Endothelial cell of umbilical vein (primary cell): ENCODE results near the gene PLXNB1. TPM values are rescaled to one million over a fixed set of nuclear protein-coding genes. Genes with fewer than 3 reads are reported as not detected.

Source experiments
- polyA plus RNA-seq, 4 experiments: library from polyadenylated mRNA; depleted of rRNA in 3 of 4; stranded (reverse) in 3 of 4; unstranded in 1 of 4; fragments of >200 nt; gene quantifications; 2 replicates each; pipeline versions ENCODE4 v1.2.1 to v1.2.3, GENCODE V29; 2011 to 2012; ENCODE audit warnings: missing spikeins in 1 of 4
- small RNA-seq: library from RNA; depleted of rRNA; stranded (forward); fragments of <200 nt; gene quantifications from one replicate; pipeline ENCODE3, GENCODE V24; 2012; ENCODE audit warnings: low replicate concordance, low read depth; ENCODE audit not compliant: insufficient read depth, insufficient read length
- total RNA-seq: library from RNA; stranded (reverse); gene quantifications from 2 replicates; pipeline ENCODE4 v1.2.3, GENCODE V29; 2021

PLXNB1 gene
- total and polyA plus RNA-seq, 2 donors (not counting 3 experiments of a cell fraction or from before 2014, with no cell fraction given) = 43.1 to 45.2 TPM

Small RNA genes lying within 50 kb of the gene (small RNA-seq; reads per million reads assigned to genes)
- not detected for gene RN7SL321P

Other genes starting within 250 kb of the PLXNB1 start
- gene CDC25A, start 241.7 kb downstream of the PLXNB1 start, total RNA-seq = 18.4 and 19.0 TPM in 2 replicates
- gene CDC25A, start 241.7 kb downstream of the PLXNB1 start, polyA plus RNA-seq = 5.0 and 5.5 TPM in 2 replicates
- gene CAMP, start 206.6 kb downstream of the PLXNB1 start, total RNA-seq = not detected in 2 replicates
- gene CAMP, start 206.6 kb downstream of the PLXNB1 start, polyA plus RNA-seq = not detected in 2 replicates
- 12.4 and 13.4 TPM in 2 replicates for gene ZNF589, start 189.0 kb downstream of the PLXNB1 start, total RNA-seq
- gene ZNF589, start 189.0 kb downstream of the PLXNB1 start, polyA plus RNA-seq = 4.7 and 6.5 TPM in 2 replicates
- 26.9 and 27.7 TPM in 2 replicates for gene NME6, start 128.7 kb downstream of the PLXNB1 start, total RNA-seq
- 37.8 and 43.1 TPM in 2 replicates for gene NME6, start 128.7 kb downstream of the PLXNB1 start, polyA plus RNA-seq
- not detected in 2 replicates for gene SPINK8, start 96.4 kb downstream of the PLXNB1 start, total RNA-seq
- gene SPINK8, start 96.4 kb downstream of the PLXNB1 start, polyA plus RNA-seq = not detected in 2 replicates
- gene FBXW12, start 57.9 kb downstream of the PLXNB1 start, total RNA-seq = not detected in 2 replicates
- not detected in 2 replicates for gene FBXW12, start 57.9 kb downstream of the PLXNB1 start, polyA plus RNA-seq
- gene CCDC51, start 10.0 kb upstream of the PLXNB1 start, total RNA-seq = 9.8 and 11.2 TPM in 2 replicates
- gene CCDC51, start 10.0 kb upstream of the PLXNB1 start, polyA plus RNA-seq = 10.1 and 11.3 TPM in 2 replicates
- gene TMA7, start 10.2 kb upstream of the PLXNB1 start, total RNA-seq = 306 and 332 TPM in 2 replicates
- gene TMA7, start 10.2 kb upstream of the PLXNB1 start, polyA plus RNA-seq = 73.0 and 137 TPM in 2 replicates
- 12.6 and 14.7 TPM in 2 replicates for gene ATRIP, start 16.7 kb upstream of the PLXNB1 start, total RNA-seq
- gene ATRIP, start 16.7 kb upstream of the PLXNB1 start, polyA plus RNA-seq = 10.6 and 13.0 TPM in 2 replicates
- 205 and 213 TPM in 2 replicates for gene SHISA5, start 74.1 kb upstream of the PLXNB1 start, total RNA-seq
- gene SHISA5, start 74.1 kb upstream of the PLXNB1 start, polyA plus RNA-seq = 320 and 401 TPM in 2 replicates
- gene PFKFB4, start 126.7 kb upstream of the PLXNB1 start, total RNA-seq = 4.2 and 4.9 TPM in 2 replicates
- 4.0 and 4.1 TPM in 2 replicates for gene PFKFB4, start 126.7 kb upstream of the PLXNB1 start, polyA plus RNA-seq
- gene UCN2, start 133.7 kb upstream of the PLXNB1 start, total RNA-seq = not detected in 2 replicates
- 0.05 and 0.11 TPM in 2 replicates for gene UCN2, start 133.7 kb upstream of the PLXNB1 start, polyA plus RNA-seq
- 1.5 and 1.9 TPM in 2 replicates for gene COL7A1, start 165.2 kb upstream of the PLXNB1 start, total RNA-seq
- 0.55 and 1.1 TPM in 2 replicates for gene COL7A1, start 165.2 kb upstream of the PLXNB1 start, polyA plus RNA-seq
- 184 and 186 TPM in 2 replicates for gene UQCRC1, start 179.6 kb upstream of the PLXNB1 start, total RNA-seq
- gene UQCRC1, start 179.6 kb upstream of the PLXNB1 start, polyA plus RNA-seq = 415 and 427 TPM in 2 replicates
- not detected in 2 replicates for gene TMEM89, start 191.7 kb upstream of the PLXNB1 start, total RNA-seq
- gene TMEM89, start 191.7 kb upstream of the PLXNB1 start, polyA plus RNA-seq = not detected in 2 replicates
- gene SLC26A6, start 205.4 kb upstream of the PLXNB1 start, total RNA-seq = 32.2 and 34.8 TPM in 2 replicates
- gene SLC26A6, start 205.4 kb upstream of the PLXNB1 start, polyA plus RNA-seq = 31.0 and 35.3 TPM in 2 replicates
- gene CELSR3, start 232.8 kb upstream of the PLXNB1 start, total RNA-seq = 0.46 and 0.71 TPM in 2 replicates
- gene CELSR3, start 232.8 kb upstream of the PLXNB1 start, polyA plus RNA-seq = 0.25 and 0.32 TPM in 2 replicates